ENCODE measurements around the gene MLANA.

GRCh38 chr9:5941214-5941613 is 50.5 kb downstream of the MLANA start:
- no peak for TF ChIP-seq CTCF (IDR thresholded peaks at IDR 0.05; ENCODE audit: poor library complexity)
- TF ChIP-seq EZH2phosphoT487 (IDR thresholded peaks at IDR 0.05; ENCODE audit: low read depth, severe bottlenecking, unreplicated experiment): no peak
- TF ChIP-seq EZH2 (IDR thresholded peaks at IDR 0.05; ENCODE audit: borderline replicate concordance): no peak
